RWPE1 (cell line): ENCODE measurements around the gene LPIN1.

ENCODE experiments used
- CTCF ChIA-PET: fragments of 350-600 bp; sonication (Branson Sonifier 250); formaldehyde crosslinking; extraction: SDS; loops from one replicate; lab custom pipeline; 2021; lab: Yijun Ruan, JAX
- POLR2A ChIA-PET: fragments of 400-600 bp; formaldehyde crosslinking; extraction: SDS; loops from one replicate; lab custom pipeline; 2020; ENCODE audit warnings: antibody characterized with exemption; ENCODE audit not compliant: low non-redundant PET; lab: Yijun Ruan, JAX
- DNase-seq: peaks from one replicate; pipeline ENCODE4 v3.0.0; 2012; ENCODE audit warnings: low spot score
- H3K27ac ChIP-seq: fragments of 450-650 bp; 2 replicates; pipeline ENCODE4 v1.5.1; 2017
- TF ChIP-seq, protein P1 (sequence below): fragments of 450-650 bp; conservative IDR thresholded peaks from 2 replicates; pipeline ENCODE4 v1.5.1; 2017; ENCODE audit warnings: low read depth, mild to moderate bottlenecking

Gene LPIN1

DNA sequence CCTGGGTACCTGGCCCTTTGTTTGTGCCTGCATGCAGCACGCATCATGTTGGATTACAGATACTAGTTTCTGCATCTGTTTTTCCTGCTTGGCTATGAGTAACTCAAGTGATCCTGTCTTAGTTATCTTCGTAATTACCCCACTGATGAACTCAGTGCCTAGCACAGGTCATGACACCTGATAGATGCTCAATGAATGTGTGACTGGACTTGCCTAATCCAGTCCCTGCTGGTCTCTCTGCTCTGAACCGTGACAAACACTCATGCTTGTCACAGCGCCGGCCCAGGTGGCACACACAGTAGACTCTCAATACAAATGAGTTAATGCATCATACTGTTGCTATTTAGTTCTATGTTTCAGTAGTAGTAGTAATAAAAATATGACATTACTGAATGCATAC, 45.2 kb upstream of the LPIN1 start:
- no peak overlapping the region for H3K27ac ChIP-seq
- DNase-seq, result no peak
- POLR2A ChIA-PET, result no interaction called here
- CTCF ChIA-PET, result interaction anchor here (0.6 to 0.7 kb wide), 3 partner anchors 18 to 1154 kb away, joined by 3 to 4 read pairs (median 4); no protein-coding TSS in a partner anchor
- TF ChIP-seq, protein P1, sequence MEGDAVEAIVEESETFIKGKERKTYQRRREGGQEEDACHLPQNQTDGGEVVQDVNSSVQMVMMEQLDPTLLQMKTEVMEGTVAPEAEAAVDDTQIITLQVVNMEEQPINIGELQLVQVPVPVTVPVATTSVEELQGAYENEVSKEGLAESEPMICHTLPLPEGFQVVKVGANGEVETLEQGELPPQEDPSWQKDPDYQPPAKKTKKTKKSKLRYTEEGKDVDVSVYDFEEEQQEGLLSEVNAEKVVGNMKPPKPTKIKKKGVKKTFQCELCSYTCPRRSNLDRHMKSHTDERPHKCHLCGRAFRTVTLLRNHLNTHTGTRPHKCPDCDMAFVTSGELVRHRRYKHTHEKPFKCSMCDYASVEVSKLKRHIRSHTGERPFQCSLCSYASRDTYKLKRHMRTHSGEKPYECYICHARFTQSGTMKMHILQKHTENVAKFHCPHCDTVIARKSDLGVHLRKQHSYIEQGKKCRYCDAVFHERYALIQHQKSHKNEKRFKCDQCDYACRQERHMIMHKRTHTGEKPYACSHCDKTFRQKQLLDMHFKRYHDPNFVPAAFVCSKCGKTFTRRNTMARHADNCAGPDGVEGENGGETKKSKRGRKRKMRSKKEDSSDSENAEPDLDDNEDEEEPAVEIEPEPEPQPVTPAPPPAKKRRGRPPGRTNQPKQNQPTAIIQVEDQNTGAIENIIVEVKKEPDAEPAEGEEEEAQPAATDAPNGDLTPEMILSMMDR, result no peak

DNA sequence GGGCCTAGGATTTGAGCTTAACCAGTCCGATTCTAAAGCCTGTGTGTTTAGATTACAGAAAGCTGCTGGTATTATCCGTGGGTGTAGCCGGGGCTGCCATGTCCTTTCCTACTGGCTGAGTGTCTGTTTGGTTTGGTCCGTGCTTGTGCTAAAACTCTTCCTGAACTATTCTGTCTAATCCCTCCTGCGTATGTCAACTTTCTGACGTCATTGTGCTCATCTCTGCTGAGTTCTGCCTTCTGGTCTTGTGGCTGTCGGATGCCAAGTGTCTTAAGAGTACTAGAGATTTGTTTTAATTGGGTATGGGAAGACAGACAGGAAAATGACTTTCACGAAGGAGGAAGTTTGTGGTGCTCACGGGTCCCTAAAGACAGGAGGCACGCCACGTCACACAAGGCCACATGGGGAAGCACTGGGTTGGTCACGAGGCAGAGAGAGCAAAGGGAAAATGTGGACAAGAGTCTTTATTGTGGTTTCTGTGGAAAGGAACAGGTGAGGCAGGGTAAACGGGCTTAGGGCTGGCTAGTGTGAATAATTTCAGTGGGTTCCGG, 44.6 kb upstream of the LPIN1 start:
- DNase-seq, result no peak
- ChIA-PET POLR2A (no interaction called here), CTCF (interaction anchor here (0.6 kb wide), 1 partner anchor 32 kb away, joined by 3 read pairs; the partner anchor contains the start of gene NTSR2)
- H3K27ac ChIP-seq, result no peak overlapping the region
- TF ChIP-seq, protein P1, result no peak

DNA sequence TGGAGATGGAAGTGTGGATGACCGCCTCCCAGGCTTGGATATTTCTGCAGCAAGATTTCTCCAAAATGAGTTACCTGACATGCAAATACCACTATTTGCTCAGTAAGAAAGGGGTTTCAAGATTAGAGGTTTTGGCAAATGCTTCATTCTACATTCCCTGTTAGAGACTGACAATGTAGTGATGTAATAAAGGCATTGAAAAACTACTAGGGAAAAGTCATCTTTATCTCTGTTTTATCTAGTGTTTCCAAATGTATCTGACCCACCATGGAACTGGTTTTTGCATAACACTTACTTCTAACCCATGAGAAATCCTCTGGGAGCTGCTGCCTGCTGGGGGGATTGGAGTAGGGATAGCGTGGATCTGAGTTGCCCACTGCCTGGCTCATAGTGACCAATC, 43.5 kb upstream of the LPIN1 start:
- TF ChIP-seq, protein P1, result no peak
- DNase-seq, result no peak
- ChIA-PET CTCF (no interaction called here), POLR2A (no interaction called here)
- H3K27ac ChIP-seq, result no peak overlapping the region

DNA sequence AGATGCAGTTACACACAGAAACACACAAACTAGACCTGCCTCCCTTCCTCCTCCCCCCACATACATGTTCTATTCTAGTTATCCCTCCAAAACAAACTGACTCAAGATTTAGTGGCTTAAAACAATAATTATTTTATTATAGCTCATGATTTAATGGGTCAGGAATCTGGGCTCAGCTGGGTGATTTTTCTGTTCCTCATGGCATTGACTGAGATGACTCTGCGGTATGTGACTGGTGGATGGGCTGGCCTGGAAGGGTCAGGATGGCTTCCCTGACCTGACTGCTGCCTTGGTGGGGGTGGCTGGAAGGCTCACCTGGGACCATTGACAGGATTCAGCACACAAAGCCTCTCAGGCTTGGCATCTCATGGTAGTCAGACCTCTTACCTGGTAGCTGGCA, 42.7 kb upstream of the LPIN1 start:
- no peak overlapping the region for H3K27ac ChIP-seq
- no peak for DNase-seq
- ChIA-PET CTCF (interaction anchor here (0.6 kb wide), 2 partner anchors 119 to 1311 kb away, joined by 3 to 4 read pairs; no protein-coding TSS in a partner anchor), POLR2A (no interaction called here)
- TF ChIP-seq, protein P1, result no peak

DNA sequence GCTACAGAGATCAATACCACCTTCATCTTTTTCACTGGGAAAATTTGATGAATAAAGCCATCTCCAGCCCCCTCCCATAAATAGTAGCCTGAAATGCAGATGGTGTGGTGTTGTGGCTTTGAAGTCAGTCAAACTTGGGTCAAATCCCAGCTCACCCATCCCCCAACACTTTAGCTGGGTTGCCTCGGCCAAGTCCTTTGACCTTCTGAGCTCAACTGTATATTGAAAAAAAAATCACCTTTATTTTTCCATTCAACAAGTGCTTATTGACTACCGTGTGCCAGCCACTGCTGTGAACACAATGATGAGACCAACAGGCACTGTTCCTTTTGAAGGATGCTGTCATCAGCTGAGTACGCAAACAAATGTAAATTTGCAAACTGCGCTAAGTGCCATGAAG, 41.4 kb upstream of the LPIN1 start:
- POLR2A ChIA-PET, result no interaction called here
- TF ChIP-seq, protein P1, result no peak

DNA sequence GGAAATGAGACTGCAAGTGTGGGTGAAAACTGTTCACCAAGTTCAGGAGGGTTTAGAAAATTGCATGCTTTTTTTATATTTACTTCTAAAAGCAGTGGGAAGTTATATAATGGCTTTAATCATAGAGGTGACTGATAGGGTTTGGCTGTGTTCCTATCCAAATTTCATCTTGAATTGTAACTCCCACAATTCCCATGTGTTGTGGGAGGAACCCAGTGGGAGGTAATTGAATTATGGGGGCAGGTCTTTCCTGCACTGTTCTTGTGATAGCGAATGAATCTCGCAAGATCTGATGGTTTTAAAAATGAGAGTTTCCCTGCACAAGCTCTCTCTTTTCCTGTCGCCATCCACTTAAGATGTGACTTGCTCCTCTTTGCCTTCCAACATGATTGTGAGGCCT, 40.7 kb upstream of the LPIN1 start:
- ChIA-PET CTCF (interaction anchor here (0.6 kb wide), 1 partner anchor 13 kb away, joined by 3 read pairs; no protein-coding TSS in a partner anchor), POLR2A (no interaction called here)
- DNase-seq, result no peak
- H3K27ac ChIP-seq, result no peak overlapping the region
- TF ChIP-seq, protein P1, result no peak

More for the DNA sequence above, 41.4 kb upstream of the LPIN1 start:
- H3K27ac ChIP-seq, result no peak overlapping the region
- CTCF ChIA-PET, result no interaction called here
- no peak for DNase-seq
